GM21528 (cell line): ENCODE measurements around the gene RUNX1.
"Not testable (repeated sequence)": the region's sequence is repeated elsewhere in the genome, so short reads cannot be mapped to it uniquely, and the experiment has no call there.

Experiments
- ATAC-seq: cut with Tn5 transposase; IDR thresholded peaks from one replicate; pipeline ENCODE4 v1.9.1; 2021; ENCODE audit warnings: mild to moderate bottlenecking, moderate library complexity; ENCODE audit not compliant: unreplicated experiment, low FRiP score

The RUNX1 gene

DNA sequence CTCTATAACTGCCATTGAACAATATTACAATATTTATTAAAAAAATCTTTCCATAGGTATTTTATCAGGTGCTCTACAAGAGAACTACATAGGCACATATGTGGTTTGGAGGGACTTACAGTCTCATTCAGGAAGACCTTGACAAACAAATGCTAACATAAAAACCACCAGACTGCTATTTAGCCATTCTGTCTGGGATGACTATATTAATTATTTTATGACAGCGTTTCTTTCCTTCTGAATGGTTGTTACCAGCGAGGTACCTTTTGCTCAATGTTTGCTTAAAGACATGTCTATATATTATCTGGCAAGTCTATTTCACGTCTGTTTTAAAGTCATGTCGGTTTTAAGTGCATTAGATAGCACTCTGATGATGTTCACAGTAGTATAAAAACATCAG, 69.7 kb downstream of the RUNX1 start:
- ATAC-seq = no peak

DNA sequence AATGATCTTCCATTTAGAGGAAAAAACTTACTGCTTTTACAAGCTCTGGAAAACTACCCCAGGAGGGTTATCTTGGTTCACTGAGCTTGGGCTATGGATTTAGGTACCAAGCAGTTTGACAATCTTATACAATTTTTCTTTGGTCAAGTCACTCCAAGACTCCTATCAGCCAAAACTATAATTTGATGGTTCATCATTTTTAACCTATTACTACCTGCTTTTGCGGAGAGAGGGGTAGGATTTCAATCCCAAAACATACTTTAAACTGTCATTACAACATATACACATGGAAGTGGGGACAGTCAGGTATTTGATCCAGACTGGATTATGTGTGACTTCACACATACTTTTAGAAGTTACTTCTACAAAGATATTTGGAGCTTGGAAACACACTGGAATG, 71.8 kb downstream of the RUNX1 start:
- ATAC-seq = no peak

DNA sequence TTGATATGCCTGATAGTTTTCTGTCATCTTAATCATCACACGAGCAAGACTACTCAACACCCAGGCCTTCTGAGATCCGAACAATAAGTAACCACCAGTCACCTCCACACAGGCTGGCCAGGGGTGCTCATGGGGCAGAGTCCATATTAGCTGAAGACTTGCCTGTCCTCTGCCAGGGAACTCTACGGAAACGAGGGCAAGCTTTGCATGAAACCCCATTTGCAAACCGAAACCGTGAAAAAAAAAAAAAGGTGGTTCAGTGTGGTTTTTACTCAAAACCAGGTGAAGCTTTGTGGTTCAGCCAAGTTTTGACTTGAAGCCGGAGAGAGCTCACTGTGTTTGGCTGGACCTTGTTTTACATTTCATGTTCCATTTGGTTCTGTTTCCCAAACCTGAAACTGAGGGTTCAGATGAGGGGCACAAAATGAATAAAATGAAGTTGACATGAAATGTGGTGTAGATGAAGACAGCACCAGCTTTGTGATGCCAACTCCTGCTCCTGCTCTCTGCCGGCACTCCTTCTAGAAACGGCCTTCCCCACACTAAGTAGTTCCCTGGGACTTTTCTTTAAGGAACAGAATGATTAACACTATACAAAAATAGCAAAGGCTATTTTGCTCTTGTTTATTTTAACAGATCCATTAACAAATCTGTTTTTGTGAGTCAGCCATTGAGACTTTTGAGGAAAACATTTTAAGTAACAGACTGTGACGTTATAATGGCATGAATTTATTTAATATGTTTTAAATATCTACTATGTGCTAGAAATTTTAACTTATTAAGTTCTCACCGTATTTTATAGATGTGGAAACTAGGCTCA, 74.7 kb downstream of the RUNX1 start:
- peak; percentile 84 for ATAC-seq

DNA sequence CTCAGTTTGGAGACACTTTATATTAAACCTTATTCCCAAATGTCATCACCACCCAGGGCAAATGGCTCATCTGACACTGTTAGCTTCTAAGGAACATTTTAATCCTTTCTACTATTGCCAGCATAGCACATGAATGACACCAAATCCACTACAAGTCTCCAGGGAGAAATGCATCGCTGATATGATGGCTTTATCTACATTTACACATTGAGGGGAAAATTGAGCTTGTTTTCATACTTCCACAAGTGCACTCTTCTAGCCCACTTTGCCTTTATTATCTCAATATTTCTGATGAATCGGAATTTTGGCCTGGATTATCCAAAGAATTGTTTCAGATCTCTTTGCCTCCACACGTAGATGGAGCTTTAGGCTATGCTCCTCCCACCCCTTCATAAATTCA, 75.4 kb downstream of the RUNX1 start:
- no peak for ATAC-seq

DNA sequence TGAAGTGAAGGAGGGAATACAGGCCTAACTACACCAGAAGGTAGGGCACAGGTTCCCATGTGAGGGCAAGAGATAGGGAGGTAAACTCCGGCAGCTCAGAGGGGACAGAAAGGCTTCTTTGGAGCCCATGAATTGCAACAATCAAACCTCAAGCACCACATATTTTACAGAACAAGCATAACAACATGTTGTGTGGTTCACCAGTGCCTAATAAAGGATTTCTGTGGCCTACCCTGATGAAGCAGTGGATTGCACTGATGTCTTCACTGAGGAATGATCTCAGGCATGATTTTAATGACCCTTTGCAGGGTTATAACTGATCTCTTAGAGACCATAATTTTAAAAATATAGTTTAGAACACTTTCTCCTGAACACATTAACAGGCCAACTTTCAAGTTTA, 77.4 kb downstream of the RUNX1 start:
- no peak for ATAC-seq

DNA sequence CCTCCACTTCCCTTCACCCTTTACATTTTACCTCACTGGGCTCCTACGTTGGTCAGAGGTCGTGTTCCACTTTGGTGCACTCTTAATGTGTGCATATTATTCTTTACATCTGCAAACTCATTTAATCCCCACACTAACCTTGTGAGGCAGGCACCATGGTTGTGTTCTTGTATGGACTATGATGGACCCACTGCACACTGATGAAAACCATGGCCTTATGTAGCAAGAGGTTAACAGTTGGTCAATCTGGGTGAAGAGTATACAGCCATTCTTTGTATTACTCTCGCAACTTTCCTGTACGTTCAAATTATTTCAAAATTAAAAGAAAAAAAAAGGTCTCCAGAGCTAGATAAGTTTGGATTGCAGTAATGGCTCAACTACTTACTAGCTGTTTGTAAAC, 78.5 kb downstream of the RUNX1 start:
- no peak for ATAC-seq

DNA sequence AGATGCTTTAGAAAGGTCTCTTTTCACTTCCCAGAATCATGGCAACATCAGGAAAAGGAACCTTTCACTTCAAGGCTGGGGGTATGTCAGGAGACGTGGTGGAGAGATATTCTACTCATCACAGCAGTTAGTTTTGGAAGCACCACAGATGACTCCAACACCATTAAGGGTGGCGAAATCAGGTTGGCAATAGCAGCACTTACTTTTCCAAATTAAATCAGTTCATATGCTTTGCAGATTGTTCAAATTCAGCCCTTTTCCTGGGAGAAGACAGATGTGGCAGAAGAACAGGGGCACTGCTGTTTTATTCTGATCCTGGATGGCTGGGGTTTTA, 79.0 kb downstream of the RUNX1 start:
- no peak for ATAC-seq

DNA sequence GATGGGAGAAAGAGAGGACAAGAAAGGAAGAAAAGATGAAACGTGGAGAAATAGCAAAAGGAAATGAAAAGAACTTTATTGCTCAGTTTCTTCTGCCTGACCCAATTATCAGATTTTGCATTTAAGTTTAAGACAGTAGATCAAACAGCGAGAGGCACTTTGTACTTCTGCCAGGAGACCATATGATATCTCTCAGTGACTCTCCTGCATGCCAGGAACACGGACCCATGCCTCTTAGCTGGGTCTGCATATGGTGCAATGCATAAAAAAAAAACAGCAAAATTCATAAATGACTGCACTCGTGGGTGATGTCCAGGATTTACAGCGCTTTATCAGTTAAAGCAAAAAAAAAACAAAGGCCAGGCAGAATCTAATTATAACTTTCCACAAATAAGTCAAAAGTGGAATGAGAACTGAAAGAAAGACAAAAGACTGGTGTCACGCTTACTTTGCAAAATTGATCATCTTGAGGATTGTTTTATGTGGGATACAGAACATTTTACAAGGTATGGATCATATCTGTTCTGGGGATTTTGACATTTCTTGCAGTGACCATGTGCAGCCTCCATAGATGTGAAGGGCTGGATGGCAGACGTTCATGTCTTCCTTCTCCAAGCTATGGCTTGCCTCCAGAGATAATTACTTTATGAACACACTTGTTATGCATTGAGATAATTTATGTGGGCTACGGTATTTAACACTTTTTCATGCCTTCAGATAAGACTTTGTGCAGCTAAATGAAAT, 79.5 kb downstream of the RUNX1 start:
- ATAC-seq = no peak

DNA sequence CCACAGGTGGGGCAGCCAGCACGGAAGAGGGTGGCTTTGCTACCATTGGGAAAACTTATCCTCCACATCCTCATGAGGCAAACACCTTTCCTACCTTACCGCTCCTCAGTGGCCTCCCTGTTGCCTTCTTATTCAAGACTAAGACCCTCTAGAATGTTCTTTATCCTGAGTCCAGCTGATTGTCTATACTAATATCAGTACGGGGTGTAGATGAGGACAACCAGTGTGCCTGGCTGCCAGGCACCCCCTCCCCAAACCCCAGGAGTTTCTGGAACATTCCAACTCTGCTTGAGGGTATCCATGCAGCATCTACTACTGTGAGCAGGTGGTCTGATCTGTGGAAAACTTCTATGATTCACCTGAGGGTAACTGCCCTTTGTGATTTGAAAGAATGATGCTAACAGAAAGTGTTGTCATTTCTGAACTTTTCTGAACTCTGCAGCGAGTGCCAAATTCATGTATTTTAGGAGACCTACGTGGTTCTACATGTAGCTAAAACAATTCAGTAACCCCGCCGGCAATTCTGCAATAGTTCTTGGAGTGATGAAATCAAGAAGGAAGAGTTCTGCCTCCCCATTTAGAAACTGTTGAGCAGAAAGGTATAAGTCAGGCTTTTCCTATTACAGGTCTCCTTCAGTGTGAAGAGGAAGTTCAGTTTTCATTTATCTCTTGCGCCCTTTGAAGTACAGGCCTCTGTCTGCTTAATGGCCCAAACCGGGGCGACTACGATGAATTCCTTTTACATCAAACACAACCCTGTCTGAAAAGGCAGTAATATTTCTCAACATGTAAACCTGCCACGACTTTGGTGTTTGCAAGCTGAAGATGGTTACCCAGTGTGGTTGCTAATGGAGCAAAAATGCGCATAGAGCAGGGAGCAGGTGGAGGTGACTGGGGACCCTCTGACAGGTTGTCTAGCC, 80.4 kb downstream of the RUNX1 start:
- ATAC-seq = no peak

DNA sequence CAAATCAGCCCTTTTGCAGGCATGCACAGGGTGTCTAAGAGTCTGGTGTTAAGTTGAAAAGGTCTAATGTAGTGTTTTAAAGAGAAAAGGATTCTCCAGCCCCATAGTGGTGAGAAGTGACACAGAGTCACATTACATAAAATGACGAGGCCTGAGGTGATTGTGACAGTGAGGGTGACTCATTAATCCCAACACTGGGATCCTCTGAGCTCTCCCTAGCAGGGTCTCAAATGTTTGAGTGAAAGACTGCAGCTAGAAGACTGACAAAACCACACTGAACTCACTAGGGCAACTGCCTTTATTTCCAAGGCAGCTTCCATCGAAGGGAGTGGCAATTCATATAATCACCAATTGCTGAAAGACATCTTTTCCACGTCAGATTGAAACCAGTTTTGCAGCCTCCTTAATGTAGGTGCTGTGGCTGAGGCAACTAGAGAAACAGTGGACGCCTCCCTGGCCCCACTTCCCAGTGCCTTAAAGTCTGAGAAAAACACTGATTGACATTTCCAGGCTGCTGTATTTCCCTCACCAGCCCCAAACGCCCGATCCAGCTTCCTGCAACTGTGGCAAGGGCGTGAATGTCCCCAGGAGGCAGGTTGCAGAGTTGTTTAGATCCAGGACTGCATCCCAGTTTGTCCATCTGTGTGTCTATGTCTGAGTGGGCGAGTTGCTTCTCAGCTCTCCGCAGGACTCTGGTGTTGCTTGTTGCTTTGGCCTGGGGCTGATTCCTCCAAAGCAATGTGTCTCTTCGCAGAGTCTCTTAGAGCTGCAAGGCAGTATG, 81.4 kb downstream of the RUNX1 start:
- ATAC-seq = no peak

DNA sequence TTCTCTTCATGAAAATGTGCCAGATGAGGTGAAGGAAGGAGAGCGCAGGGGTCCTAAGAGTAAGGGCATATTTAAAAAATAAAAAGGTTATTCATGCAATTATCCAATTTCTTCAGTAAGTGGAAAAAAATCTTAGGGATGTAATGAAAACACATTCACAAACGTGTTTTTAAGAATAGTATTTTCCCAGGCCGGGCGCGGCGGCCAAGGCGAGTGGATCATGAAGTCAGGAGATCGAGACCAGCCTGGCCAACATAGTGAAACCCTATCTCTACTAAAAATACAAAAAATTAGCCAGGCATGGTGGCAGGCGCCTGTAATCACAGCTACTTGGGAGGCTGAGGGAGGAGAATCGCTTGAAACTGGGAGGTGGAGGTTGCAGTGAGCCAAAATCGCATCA, 82.2 kb downstream of the RUNX1 start:
- not testable (repeated sequence) for ATAC-seq

DNA sequence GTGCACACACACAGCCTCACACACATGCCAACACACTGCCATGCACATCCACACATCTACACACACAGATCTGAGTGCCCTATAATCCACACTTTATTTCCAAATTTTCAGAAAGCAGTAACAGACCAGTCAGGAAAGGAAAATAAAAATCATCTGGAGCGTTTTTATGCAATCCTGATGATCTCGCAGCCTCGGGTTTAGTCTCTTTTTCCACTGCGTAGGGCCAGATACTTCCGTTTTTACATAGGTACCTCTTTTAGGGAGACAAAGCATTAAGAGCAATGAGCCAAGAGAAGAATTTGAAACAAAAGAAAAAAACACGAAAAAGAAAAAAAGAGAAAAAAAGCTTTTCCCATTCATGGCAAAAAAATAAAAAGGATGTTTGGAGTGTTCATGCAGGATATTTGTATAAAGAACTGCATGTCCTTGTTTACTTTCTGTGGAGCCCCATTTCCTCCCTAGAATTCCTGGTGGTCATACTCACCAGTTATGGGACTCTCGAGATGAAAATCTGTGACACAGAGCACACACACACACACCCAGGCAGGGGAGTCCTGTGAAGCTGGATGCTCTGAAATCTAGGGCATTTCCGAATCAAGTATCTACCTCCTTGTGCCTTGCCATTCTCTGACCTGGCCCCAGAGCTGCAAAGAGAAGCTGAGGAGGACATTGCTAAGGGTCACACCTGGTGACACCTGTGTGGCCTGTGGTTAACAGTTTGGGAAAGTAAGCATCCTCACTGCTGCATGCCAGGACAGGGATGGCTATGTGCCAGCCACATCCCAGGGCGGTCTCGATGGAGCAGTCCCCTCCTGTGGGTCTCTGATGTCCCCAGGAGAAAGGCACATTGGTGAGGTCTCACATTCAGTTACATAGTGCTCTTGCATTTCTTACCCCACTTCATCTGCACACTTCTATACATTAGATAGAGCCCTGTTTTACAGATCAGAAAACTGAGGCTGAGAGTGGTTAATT, 83.6 kb downstream of the RUNX1 start:
- ATAC-seq = no peak

DNA sequence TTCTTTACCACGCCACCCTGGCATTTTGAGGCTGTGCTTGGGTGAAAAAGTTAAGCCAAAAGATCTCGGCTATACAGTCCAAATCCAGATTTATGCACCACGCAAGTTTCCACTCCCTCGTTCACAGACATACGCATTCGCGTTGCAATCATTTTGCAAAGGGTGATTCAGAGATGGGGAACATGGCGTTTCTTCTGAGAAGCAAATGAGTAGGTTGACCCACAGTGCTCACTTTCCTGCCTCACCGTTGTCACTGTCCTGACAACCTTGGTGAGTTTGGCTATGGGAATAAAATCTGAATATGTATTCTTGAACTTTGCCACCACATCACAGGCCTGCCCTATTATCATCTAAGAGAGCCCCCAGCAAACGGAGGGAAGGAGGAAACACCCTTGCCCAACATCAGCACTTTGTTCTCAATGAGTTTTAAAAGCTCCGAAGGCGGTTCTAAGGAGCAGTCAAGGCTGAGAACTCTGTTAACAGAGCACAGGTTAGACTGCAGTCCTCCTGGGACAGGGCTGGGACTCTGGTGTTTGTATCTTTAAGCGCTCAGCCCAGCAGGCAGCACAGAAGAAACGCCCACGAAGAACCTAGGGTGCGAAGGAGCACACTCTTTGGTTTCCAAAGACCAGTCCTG, 86.4 kb downstream of the RUNX1 start:
- no peak for ATAC-seq

DNA sequence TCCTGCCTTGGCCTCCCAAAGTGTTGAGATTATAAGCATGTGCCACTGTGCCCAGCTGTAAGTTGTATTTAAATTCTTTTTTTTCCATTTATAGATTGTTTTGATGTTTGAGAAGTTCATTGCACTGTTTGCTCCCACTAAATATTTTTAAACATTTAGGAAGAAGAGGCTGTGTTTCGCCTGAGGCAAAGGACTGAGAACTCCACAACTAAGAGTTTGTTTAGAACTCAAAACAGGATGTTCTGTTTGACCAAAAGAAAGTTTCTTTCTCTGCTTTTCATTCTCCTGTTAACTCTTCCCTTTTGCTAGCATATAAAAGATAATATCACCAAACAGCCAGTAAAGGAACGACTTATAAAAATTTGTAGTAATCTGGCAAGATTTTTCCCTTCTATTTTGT, 87.0 kb downstream of the RUNX1 start:
- no peak for ATAC-seq

DNA sequence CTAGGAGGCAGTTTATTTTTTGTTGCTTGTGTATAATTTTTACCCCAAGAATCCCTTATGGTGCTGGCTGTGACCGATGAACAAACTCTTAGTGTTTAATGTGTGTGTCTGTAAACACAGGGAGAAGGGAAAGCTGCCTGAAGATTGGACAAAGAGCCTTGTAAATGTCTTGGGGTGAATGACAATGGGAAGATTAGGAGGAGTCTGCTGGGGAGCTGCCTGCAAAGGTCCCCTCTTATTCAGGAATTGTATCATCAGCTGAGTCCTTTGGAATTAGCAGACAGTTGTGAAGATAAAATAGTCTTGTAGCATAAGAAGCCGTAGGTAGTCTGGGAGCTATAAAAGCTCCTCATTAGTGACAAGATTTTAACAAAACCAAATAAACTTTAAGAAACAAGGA, 88.4 kb downstream of the RUNX1 start:
- ATAC-seq = no peak

DNA sequence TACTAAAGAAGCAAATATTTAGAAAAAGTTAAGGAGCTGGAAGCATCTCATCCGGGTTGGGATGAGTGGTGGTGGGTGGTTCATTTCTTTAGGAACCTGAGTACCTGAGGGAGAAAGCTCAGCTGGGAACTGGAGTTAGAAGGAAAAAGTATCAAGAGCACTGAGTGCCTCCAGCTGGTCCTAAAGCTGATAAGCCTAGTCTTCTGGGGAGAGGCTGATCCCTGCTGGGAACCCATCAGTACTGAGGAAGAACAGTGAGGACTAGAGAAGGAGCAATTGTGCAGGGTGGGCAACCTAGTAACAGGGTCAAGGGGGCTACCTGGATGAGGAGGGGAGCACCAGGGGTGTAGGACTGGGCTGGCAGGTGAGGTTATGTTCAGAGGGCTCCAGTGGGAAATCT, 89.5 kb downstream of the RUNX1 start:
- no peak for ATAC-seq

DNA sequence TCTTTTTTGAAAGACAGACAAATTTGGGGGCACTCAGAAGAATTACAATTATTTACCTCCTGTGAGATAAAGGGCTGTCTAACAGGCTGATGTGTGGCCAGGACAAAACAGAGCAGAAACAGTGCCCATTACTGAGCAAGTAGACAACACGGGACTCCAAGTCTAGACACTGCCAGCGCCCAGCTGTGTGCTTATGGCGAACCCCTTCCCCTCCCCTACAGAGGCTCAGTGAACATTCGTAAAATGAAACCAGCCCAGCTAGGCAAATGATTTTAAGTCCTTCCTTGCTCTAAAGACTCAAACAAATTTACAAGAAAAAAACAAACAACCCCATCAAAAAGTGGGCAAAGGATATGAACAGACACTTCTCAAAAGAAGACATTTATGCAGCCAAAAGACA, 91.1 kb downstream of the RUNX1 start:
- no peak for ATAC-seq

DNA sequence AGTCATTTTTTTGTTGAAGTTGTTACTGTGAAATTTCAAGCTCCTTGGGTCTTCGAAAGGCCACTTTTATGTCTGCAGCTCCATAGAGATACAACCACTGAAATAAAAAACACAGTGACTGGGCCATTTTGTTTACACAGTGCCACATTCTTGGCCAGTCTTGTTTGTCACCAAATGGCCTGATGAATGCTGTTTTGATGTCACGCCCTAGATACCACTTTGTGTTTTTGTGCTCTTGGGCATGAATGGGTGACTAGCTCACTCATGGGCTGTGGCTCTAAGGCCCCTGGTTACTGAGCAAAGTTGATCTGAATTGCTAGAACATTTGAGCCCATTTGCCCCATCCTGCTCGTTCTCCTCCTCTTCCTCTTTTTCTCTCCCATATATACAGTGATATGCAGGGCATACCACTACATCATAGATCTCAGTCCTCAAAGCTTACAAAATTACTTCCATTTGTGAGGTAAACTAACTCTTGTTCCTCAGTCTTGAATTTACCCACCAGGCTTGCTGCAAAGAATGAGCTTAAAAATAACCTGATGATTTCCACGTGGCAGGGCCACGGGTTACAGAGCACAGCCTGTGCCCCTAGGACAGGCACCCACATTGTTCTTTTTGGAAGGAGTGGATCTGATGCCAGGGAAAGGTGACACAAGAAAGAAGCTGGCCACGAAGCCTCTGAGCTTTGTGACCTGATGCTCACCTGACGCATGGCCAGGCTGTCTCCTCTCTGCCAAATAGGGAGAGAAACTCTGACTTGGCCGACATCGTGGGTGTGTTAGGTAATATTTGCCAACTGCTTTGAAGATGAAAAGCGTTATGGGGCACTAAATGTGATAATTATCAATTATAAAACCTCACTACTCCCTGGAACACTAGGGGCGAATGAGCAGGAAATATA, 92.4 kb downstream of the RUNX1 start:
- ATAC-seq = no peak
